IPS-18a (cell line): ENCODE data around the gene TM7SF3.
A peak's percentile ranks its signal among the peaks of the same experiment; 100 is the strongest.
"Not testable (repeated sequence)": the region's sequence is repeated elsewhere in the genome, so short reads cannot be mapped to it uniquely, and the experiment has no call there.

ENCODE experiments used
- H3K27ac ChIP-seq: one replicate; pipeline ENCODE4 v1.5.1; 2013; ENCODE audit warnings: low read length
- H3K27me3 ChIP-seq: one replicate; pipeline ENCODE4 v1.6.1; 2013; ENCODE audit warnings: mild to moderate bottlenecking, low read length; ENCODE audit not compliant: control insufficient read depth, insufficient read depth
- H3K36me3 ChIP-seq: one replicate; pipeline ENCODE4 v1.6.1; 2013; ENCODE audit warnings: low read depth, low read length; ENCODE audit not compliant: control insufficient read depth
- H3K4me1 ChIP-seq: one replicate; pipeline ENCODE4 v1.6.1; 2013; ENCODE audit warnings: low read depth, low read length; ENCODE audit not compliant: control insufficient read depth
- H3K4me3 ChIP-seq: one replicate; pipeline ENCODE4 v1.5.1; 2013; ENCODE audit warnings: low read length
- H3K9ac ChIP-seq: one replicate; pipeline ENCODE4 v1.6.1; 2013; ENCODE audit warnings: mild to moderate bottlenecking, low read length, moderate library complexity
- H3K9me3 ChIP-seq: one replicate; pipeline ENCODE4 v1.6.1; 2013; ENCODE audit warnings: low read depth, low read length; ENCODE audit not compliant: control insufficient read depth

Gene TM7SF3

GRCh38 chr12:27034607-27035293 lies 20.6 kb upstream of the TM7SF3 start:
- Histone ChIP-seq H3K4me1 (no peaks in the 10 kb centered on the region), H3K4me3 (no peak overlapping the region), H3K9ac (no peak overlapping the region), H3K27me3 (no peaks in the 10 kb centered on the region), H3K9me3 (no peaks in the 10 kb centered on the region), H3K36me3 (peaks cover 36% of the 10 kb centered on the region), H3K27ac (no peak overlapping the region)

- Histone ChIP-seq H3K9me3 (no peaks in the 10 kb centered on the region), H3K27ac (no peak overlapping the region), H3K36me3 (peaks cover 56% of the 10 kb centered on the region)
These were observed 18.5 kb upstream of the TM7SF3 start for GRCh38 chr12:27032679-27033078.

GRCh38 chr12:27031531-27031930 lies 17.3 kb upstream of the TM7SF3 start:
- no peaks in the 10 kb centered on the region for H3K4me1 ChIP-seq
- H3K27ac ChIP-seq = no peak overlapping the region
- H3K27me3 ChIP-seq = no peaks in the 10 kb centered on the region
- H3K4me3 ChIP-seq = no peak overlapping the region
- peaks cover 63% of the 10 kb centered on the region for H3K36me3 ChIP-seq
- H3K9me3 ChIP-seq = no peaks in the 10 kb centered on the region
- H3K9ac ChIP-seq = no peak overlapping the region

More at GRCh38 chr12:27032679-27033078, 18.5 kb upstream of the TM7SF3 start:
- H3K4me3 ChIP-seq = no peak overlapping the region
- H3K9ac ChIP-seq = no peak overlapping the region
- H3K4me1 ChIP-seq = no peaks in the 10 kb centered on the region
- no peaks in the 10 kb centered on the region for H3K27me3 ChIP-seq

GRCh38 chr12:27026257-27026656 lies 12.1 kb upstream of the TM7SF3 start:
- peaks cover 42% of the 10 kb centered on the region for H3K36me3 ChIP-seq

GRCh38 chr12:27025116-27025515 lies 10.9 kb upstream of the TM7SF3 start:
- Histone ChIP-seq H3K9ac (no peak overlapping the region), H3K27ac (no peak overlapping the region), H3K27me3 (no peaks in the 10 kb centered on the region), H3K36me3 (peaks cover 31% of the 10 kb centered on the region), H3K4me3 (no peak overlapping the region), H3K4me1 (no peaks in the 10 kb centered on the region), H3K9me3 (no peaks in the 10 kb centered on the region)

More at GRCh38 chr12:27026257-27026656, 12.1 kb upstream of the TM7SF3 start:
- Histone ChIP-seq H3K4me1 (no peaks in the 10 kb centered on the region), H3K9ac (no peak overlapping the region), H3K4me3 (no peak overlapping the region), H3K9me3 (no peaks in the 10 kb centered on the region), H3K27me3 (no peaks in the 10 kb centered on the region), H3K27ac (no peak overlapping the region)

GRCh38 chr12:27024291-27024690 lies 10.1 kb upstream of the TM7SF3 start:
- no peaks in the 10 kb centered on the region for H3K4me1 ChIP-seq
- H3K27ac ChIP-seq = no peak overlapping the region
- no peaks in the 10 kb centered on the region for H3K9me3 ChIP-seq
- peak overlapping the region; percentile 1 for H3K4me3 ChIP-seq
- H3K27me3 ChIP-seq = no peaks in the 10 kb centered on the region
- no peak overlapping the region for H3K9ac ChIP-seq
- H3K36me3 ChIP-seq = peaks cover 22% of the 10 kb centered on the region

GRCh38 chr12:27020761-27021160 lies 6.6 kb upstream of the TM7SF3 start:
- Histone ChIP-seq H3K4me1 (no peaks in the 10 kb centered on the region), H3K36me3 (no peaks in the 10 kb centered on the region), H3K27ac (no peak overlapping the region), H3K4me3 (no peak overlapping the region), H3K9me3 (no peaks in the 10 kb centered on the region), H3K27me3 (no peaks in the 10 kb centered on the region), H3K9ac (no peak overlapping the region)

- no peaks in the 10 kb centered on the region for H3K27me3 ChIP-seq
These were observed 3.9 kb upstream of the TM7SF3 start for GRCh38 chr12:27018037-27018436.

GRCh38 chr12:27017163-27017823 lies 3.1 kb upstream of the TM7SF3 start:
- not testable (repeated sequence) for H3K27me3 ChIP-seq, H3K4me1 ChIP-seq, H3K36me3 ChIP-seq, H3K4me3 ChIP-seq, H3K27ac ChIP-seq, H3K9ac ChIP-seq, H3K9me3 ChIP-seq

More at GRCh38 chr12:27018037-27018436, 3.9 kb upstream of the TM7SF3 start:
- no peak overlapping the region for H3K27ac ChIP-seq
- H3K9me3 ChIP-seq = no peaks in the 10 kb centered on the region
- H3K4me3 ChIP-seq = no peak overlapping the region
- peaks cover 7% of the 10 kb centered on the region for H3K4me1 ChIP-seq
- H3K36me3 ChIP-seq = no peaks in the 10 kb centered on the region
- H3K9ac ChIP-seq = no peak overlapping the region

GRCh38 chr12:27015730-27016076 lies 1.5 kb upstream of the TM7SF3 start:
- H3K27ac ChIP-seq = no peak overlapping the region
- no peak overlapping the region for H3K4me3 ChIP-seq

GRCh38 chr12:27014859-27015729 lies 910 bp upstream of the TM7SF3 start:
- no peaks in the 10 kb centered on the region for H3K36me3 ChIP-seq
- peaks cover 14% of the 10 kb centered on the region for H3K4me1 ChIP-seq
- H3K9me3 ChIP-seq = no peaks in the 10 kb centered on the region
- H3K9ac ChIP-seq = no peak overlapping the region
- H3K4me3 ChIP-seq = peak overlapping the region; percentile 91
- H3K27ac ChIP-seq = no peak overlapping the region
- H3K27me3 ChIP-seq = no peaks in the 10 kb centered on the region

More at GRCh38 chr12:27015730-27016076, 1.5 kb upstream of the TM7SF3 start:
- Histone ChIP-seq H3K9me3 (no peaks in the 10 kb centered on the region), H3K36me3 (no peaks in the 10 kb centered on the region), H3K4me1 (peaks cover 14% of the 10 kb centered on the region), H3K27me3 (no peaks in the 10 kb centered on the region), H3K9ac (no peak overlapping the region)
